Measurements from ENCODE around the gene NRXN2. TPM values are rescaled to one million over a fixed set of nuclear protein-coding genes. Genes with fewer than 3 reads are reported as not detected.

Gene NRXN2
- total RNA-seq, 4 donors from 2014 or later: 1.6 to 4.2 (median 3.0) TPM

DNA sequence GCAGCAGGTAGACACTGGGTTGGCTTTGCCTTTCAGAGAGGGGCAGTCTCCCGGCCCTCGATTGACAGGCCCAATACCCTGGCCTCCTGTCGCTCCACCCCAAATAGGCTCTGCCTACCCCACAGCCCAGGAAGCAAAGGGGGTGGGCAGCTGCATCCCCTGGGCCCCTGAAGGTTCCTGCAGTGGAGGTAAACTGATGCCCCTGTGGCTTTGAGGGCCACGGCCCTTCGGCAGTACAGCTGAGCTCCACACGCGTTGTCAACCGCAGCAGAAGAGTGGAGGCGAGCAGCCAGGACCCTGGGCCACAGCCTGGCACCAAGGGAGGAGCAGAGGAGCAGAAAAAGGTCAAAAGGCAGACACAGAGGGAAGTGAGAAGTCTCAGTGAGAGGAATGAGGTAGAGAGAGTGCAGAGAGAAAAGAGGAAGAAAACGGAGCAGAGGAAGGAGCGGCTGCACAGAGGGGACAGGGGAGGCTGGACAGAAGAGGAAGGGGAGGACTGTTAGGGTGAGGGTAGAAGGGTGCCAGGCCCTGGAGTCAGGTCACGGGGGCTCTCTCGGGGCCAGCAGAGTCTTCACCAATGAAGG is 67.9 kb downstream of the NRXN2 start:
- peaks cover 0 to 11% (median 2%) of the 10 kb centered on the region in 4 donors for H3K4me1 ChIP-seq
- no peaks in the 10 kb centered on the region for H3K36me3 ChIP-seq
- TF ChIP-seq POLR2A (IDR thresholded peaks at IDR 0.05): no peak
- TF ChIP-seq, protein P1, sequence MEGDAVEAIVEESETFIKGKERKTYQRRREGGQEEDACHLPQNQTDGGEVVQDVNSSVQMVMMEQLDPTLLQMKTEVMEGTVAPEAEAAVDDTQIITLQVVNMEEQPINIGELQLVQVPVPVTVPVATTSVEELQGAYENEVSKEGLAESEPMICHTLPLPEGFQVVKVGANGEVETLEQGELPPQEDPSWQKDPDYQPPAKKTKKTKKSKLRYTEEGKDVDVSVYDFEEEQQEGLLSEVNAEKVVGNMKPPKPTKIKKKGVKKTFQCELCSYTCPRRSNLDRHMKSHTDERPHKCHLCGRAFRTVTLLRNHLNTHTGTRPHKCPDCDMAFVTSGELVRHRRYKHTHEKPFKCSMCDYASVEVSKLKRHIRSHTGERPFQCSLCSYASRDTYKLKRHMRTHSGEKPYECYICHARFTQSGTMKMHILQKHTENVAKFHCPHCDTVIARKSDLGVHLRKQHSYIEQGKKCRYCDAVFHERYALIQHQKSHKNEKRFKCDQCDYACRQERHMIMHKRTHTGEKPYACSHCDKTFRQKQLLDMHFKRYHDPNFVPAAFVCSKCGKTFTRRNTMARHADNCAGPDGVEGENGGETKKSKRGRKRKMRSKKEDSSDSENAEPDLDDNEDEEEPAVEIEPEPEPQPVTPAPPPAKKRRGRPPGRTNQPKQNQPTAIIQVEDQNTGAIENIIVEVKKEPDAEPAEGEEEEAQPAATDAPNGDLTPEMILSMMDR (IDR thresholded peaks at IDR 0.05): no peak
- peak overlapping the region in 1 of 4 donors; percentile 56 for H3K27ac ChIP-seq
- H3K9me3 ChIP-seq: no peaks in the 10 kb centered on the region
- H3K4me3 ChIP-seq: no peak overlapping the region
- no peaks in the 10 kb centered on the region for H3K27me3 ChIP-seq
- peak in 1 of 3 donors; percentile 32 for DNase-seq

DNA sequence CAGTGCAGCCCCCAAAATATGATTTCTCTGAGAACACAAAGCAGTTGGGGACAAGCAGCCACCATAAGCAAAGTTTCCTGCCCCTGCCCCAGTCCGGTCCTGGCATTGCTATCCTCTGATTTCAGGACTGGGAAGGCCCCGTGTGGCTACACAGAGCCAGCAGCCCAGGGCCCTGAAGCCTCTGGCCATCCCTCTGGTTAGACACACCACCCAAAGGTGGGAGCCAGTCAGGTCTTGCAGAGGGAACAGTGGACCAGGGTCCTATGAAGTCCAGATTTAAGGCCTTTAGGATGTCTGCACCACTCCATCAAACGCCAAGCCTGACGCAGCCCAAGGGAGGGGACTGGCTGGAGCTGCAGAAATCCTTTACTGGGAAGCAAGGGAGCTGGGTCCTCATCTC is 68.6 kb downstream of the NRXN2 start:
- DNase-seq: no peak
- Histone ChIP-seq H3K9me3 (no peaks in the 10 kb centered on the region), H3K4me3 (no peak overlapping the region), H3K36me3 (no peaks in the 10 kb centered on the region), H3K27me3 (no peaks in the 10 kb centered on the region), H3K4me1 (peaks cover 0 to 11% (median 2%) of the 10 kb centered on the region in 4 donors), H3K27ac (peak overlapping the region in 1 of 4 donors; percentile 56)
- TF ChIP-seq, protein P1 (IDR thresholded peaks at IDR 0.05): no peak

DNA sequence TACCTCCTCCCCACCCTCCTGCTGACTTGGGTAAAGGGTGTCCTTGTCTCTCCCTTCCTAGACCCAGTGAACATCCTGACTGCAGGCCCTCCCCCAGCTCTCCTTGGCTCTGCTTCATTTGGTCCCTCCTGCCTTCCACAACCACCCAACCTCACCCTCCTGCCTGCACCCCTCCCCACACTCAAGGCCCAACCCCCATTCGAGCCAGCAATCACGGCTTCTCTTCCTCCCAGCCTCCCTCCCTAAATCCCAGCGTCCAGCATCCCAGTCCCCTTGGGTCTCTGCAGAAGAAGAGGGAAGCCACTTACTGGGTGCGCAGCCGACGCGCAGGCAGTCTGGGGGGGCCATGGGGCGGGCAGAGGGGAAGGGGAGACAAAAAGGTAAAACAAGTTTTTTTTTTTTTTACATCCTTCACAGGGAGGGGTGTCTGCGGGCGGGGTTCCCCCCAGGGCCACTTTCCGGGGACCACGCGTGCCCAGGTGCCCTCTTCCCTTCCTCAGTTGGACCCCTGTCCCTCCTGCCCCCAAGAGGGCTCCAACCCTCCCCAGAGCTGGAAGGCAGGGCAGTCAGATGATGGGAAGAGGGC is 69.5 kb downstream of the NRXN2 start:
- H3K4me1 ChIP-seq: peaks cover 0 to 11% (median 2%) of the 10 kb centered on the region in 4 donors
- TF ChIP-seq POLR2A (IDR thresholded peaks at IDR 0.05): no peak
- TF ChIP-seq, protein P1 (IDR thresholded peaks at IDR 0.05): no peak
- DNase-seq: no peak
- H3K4me3 ChIP-seq: no peak overlapping the region
- H3K27ac ChIP-seq: no peak overlapping the region
- H3K36me3 ChIP-seq: no peaks in the 10 kb centered on the region
- H3K9me3 ChIP-seq: no peaks in the 10 kb centered on the region
- H3K27me3 ChIP-seq: no peaks in the 10 kb centered on the region

DNA sequence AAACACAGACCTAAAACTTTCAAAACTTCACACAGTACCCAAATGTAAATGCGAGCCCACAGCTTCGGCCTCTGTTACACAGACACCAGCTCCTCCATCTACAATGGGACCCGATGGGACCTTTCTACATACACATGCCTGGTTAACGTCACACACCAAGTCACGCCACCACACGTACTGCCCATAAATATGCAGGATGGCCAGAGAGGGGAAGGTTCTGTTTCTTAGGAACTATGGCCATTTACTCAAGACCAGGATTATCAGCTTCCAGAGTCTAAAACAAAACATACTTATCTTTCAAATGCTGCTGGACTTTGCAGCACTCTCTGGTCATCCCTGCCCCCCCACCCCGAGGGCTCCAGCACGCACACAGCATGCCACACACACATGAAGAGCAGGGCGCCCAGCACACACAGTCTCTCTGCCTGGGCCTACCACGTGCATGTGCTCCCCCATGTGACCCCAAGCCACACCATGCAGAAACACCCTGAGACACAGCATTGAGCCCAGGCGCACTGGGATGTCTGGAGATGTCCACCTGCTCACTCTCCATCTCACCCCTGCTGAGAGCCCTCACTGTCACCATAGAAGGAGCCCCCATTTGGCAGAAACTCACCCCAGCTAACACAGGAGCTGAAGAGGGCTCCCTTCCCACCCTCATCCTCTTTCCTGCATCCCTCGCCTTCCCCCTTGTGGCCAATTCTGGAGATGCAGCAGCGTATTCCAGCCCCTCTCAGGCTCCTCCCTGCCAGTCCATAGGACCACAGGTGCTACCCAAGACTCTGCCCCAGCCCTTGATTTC is 70.2 kb downstream of the NRXN2 start:
- DNase-seq: peak; percentile 76 to 87 (median 81)
- H3K27me3 ChIP-seq: no peaks in the 10 kb centered on the region
- H3K36me3 ChIP-seq: no peaks in the 10 kb centered on the region
- peaks cover 0 to 11% (median 2%) of the 10 kb centered on the region in 4 donors for H3K4me1 ChIP-seq
- H3K9me3 ChIP-seq: no peaks in the 10 kb centered on the region
- H3K27ac ChIP-seq: no peak overlapping the region
- no peak overlapping the region for H3K4me3 ChIP-seq
- TF ChIP-seq POLR2A (IDR thresholded peaks at IDR 0.05): no peak
- TF ChIP-seq, protein P1 (IDR thresholded peaks at IDR 0.05): peak; percentile 71 to 87 (median 80)

DNA sequence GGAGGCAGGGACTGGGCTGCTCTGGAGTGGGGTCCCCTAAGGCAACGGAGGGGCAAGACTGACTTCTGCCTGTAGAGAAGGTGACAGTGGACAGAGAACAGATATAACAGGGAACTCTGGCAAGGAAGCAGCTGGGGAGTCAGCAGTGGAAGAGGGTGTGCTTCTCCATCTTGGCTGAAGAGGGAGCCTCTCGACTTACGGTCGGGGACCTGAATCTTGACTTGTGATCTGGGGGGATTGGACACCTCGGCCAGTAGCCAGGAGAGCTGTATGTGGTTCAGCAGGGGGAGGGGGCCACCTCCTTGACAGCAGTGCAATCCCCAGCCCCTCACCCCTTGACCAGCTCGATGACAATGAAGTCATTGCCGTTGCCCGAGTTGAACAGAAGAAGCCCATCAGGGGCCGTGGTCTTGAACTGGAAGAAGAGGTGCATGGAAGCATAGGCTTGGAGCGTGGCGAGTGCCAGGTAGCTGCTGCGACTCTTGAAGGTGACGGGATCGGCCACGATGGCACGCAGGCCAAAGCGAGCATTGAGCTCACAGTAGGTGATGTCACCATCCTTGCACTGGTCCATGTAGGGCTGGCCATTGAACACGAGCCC is 72.0 kb downstream of the NRXN2 start:
- TF ChIP-seq, protein P1 (IDR thresholded peaks at IDR 0.05): peak in 4 of 6 experiments; percentile 9 to 27 (median 16)
- no peak for TF ChIP-seq POLR2A (IDR thresholded peaks at IDR 0.05)
- H3K27me3 ChIP-seq: no peaks in the 10 kb centered on the region

More for the DNA sequence above, 72.0 kb downstream of the NRXN2 start:
- Histone ChIP-seq H3K27ac (no peak overlapping the region), H3K36me3 (no peaks in the 10 kb centered on the region), H3K4me1 (peaks cover 0 to 11% (median 2%) of the 10 kb centered on the region in 4 donors), H3K4me3 (no peak overlapping the region), H3K9me3 (no peaks in the 10 kb centered on the region)
- no peak for DNase-seq
